Endothelial cell of umbilical vein (primary cell): ENCODE results near the gene C16orf82. TPM values are rescaled to one million over a fixed set of nuclear protein-coding genes. Genes with fewer than 3 reads are reported as not detected.

ENCODE experiments used
- BruUV-seq: library from RNA; stranded (reverse); fragments of 400-500 nt; replicated peaks from 2 replicates; lab custom pipeline; 2021; lab: Mats Ljungman, UMichigan
- CTCF ChIA-PET: fragments of 300-600, 350-600 bp; sonication (Branson Sonifier 250); formaldehyde crosslinking; loops from one replicate; lab custom pipeline; 2021; ENCODE audit warnings: antibody characterized with exemption, inconsistent platforms; lab: Charles Lee
- POLR2A ChIA-PET: fragments of 300-600, 350-600 bp; sonication (Branson Sonifier 250); formaldehyde crosslinking; loops from one replicate; lab custom pipeline; 2021; ENCODE audit warnings: antibody characterized with exemption, inconsistent platforms; lab: Charles Lee
- DNase-seq: peaks from one replicate; pipeline ENCODE4 v3.0.0-alpha.2; 2011; ENCODE audit warnings: low read depth, low spot score
- FAIRE-seq: peaks from 2 replicates; lab custom pipeline; 2011; peaks lifted over from hg19 to GRCh38; lab: Jason Lieb, UNC
- H2AFZ ChIP-seq: 2 replicates; pipeline ENCODE4 v1.6.0; 2012; ENCODE audit warnings: low read depth, low read length, control low read depth, inconsistent platforms
- H3K27ac ChIP-seq: 2 replicates; pipeline ENCODE4 v1.5.1; 2011; ENCODE audit warnings: low read depth, mild to moderate bottlenecking, control low read depth, low read length, moderate library complexity; ENCODE audit not compliant: insufficient read depth
- H3K27me3 ChIP-seq, 2 experiments: 2 replicates each; pipeline versions ENCODE4 v1.6.0 to v1.6.1; 2011; ENCODE audit warnings: low read length in 2 of 2, mixed read lengths in 1 of 2; ENCODE audit not compliant: control insufficient read depth in 2 of 2, insufficient read depth in 2 of 2
- H3K36me3 ChIP-seq, 2 experiments: 2 replicates in 1 of 2; 3 replicates in 1 of 2; pipeline ENCODE4 v1.5.1; 2011; ENCODE audit warnings: low read length in 2 of 2, mild to moderate bottlenecking in 1 of 2, moderate library complexity in 1 of 2; ENCODE audit not compliant: control insufficient read depth in 2 of 2, insufficient read depth in 2 of 2; ENCODE audit errors: extremely low read depth in 1 of 2
- H3K4me1 ChIP-seq: 3 replicates; pipeline ENCODE4 v1.5.1; 2011; ENCODE audit warnings: mild to moderate bottlenecking, low read length; ENCODE audit not compliant: control insufficient read depth, insufficient read depth; ENCODE audit errors: extremely low read depth
- H3K4me2 ChIP-seq: 2 replicates; pipeline ENCODE4 v1.6.1; 2011; ENCODE audit warnings: low read length, control low read depth, mixed read lengths; ENCODE audit not compliant: insufficient read depth
- H3K4me3 ChIP-seq, 3 experiments: fragments of 200-600 bp in 1 of 3; sonication (generic), shearing (Covaris generic) in 1 of 3; replicated peaks in 1 of 3; 2 replicates each; pipeline ENCODE4 v1.5.1; 2011 to 2016; ENCODE audit warnings: control low read depth in 3 of 3, low read length in 3 of 3, mild to moderate bottlenecking in 2 of 3, inconsistent platforms in 1 of 3, low read depth in 1 of 3, moderate library complexity in 1 of 3; ENCODE audit not compliant: insufficient read depth in 1 of 3
- H3K79me2 ChIP-seq: 2 replicates; pipeline ENCODE4 v1.6.0; 2012; ENCODE audit warnings: low read length, inconsistent platforms; ENCODE audit not compliant: control insufficient read depth, insufficient read depth
- H3K9ac ChIP-seq: replicated peaks from 2 replicates; pipeline ENCODE3; 2011; ENCODE audit warnings: low read length, control low read depth; ENCODE audit not compliant: insufficient read depth; ENCODE audit errors: extremely low read depth
- H3K9me1 ChIP-seq: replicated peaks from 3 replicates; pipeline ENCODE4 v1.6.0; 2011; ENCODE audit warnings: mild to moderate bottlenecking, low read length; ENCODE audit not compliant: control insufficient read depth, insufficient read depth; ENCODE audit errors: extremely low read depth
- H3K9me3 ChIP-seq: replicated peaks from 2 replicates; pipeline ENCODE4 v1.5.1; 2012; ENCODE audit warnings: low read length, inconsistent platforms; ENCODE audit not compliant: control insufficient read depth, insufficient read depth
- H4K20me1 ChIP-seq: replicated peaks from 2 replicates; pipeline ENCODE3; 2011; ENCODE audit warnings: mild to moderate bottlenecking, low read length; ENCODE audit not compliant: control insufficient read depth, insufficient read depth; ENCODE audit errors: extremely low read depth
- EZH2 ChIP-seq: IDR thresholded peaks from 2 replicates; pipeline ENCODE4 v1.6.1; 2012; ENCODE audit warnings: borderline replicate concordance, low read depth, mild to moderate bottlenecking, moderate library complexity, low read length, inconsistent platforms; ENCODE audit not compliant: severe bottlenecking
- FOS ChIP-seq: IDR thresholded peaks from 2 replicates; pipeline ENCODE4 v1.6.1; 2011; ENCODE audit warnings: mild to moderate bottlenecking, low read length, moderate library complexity, borderline replicate concordance; ENCODE audit not compliant: insufficient read depth
- GATA2 ChIP-seq: IDR thresholded peaks from 2 replicates; pipeline ENCODE4 v1.7.0; 2011; ENCODE audit warnings: low read depth, mild to moderate bottlenecking, moderate library complexity, mixed read lengths, low read length; ENCODE audit not compliant: insufficient read length, insufficient read depth
- JUN ChIP-seq: IDR thresholded peaks from 2 replicates; pipeline ENCODE4 v1.6.1; 2011; ENCODE audit warnings: borderline replicate concordance, low read depth; ENCODE audit not compliant: insufficient read length, insufficient read depth
- POLR2A ChIP-seq: IDR thresholded peaks from 2 replicates; pipeline ENCODE4 v1.6.1; 2012; ENCODE audit warnings: low read depth, mild to moderate bottlenecking, control low read depth, low read length
- POLR2AphosphoS5 ChIP-seq: IDR thresholded peaks from 2 replicates; pipeline ENCODE4 v1.6.1; 2012; ENCODE audit warnings: low read depth, mild to moderate bottlenecking, control low read depth, low read length, moderate library complexity; ENCODE audit not compliant: insufficient read depth
- dilution Hi-C: fragments of 300-500 bp; cut with MboI; formaldehyde crosslinking; loops from one replicate; pipeline ENCODE4 v1.15.0; 2019; ENCODE audit warnings: low sequenced_read_pairs; ENCODE audit not compliant: extremely low pct_ligation_motif_present
- intact Hi-C: fragments of 100-400 bp; cut with micrococcal nuclease; formaldehyde crosslinking; loops from one replicate; pipeline ENCODE4 v1.10.0; 2022
- polyA plus RNA-seq, 4 experiments: library from polyadenylated mRNA; depleted of rRNA in 3 of 4; stranded (reverse) in 3 of 4; unstranded in 1 of 4; fragments of >200 nt; gene quantifications; 2 replicates each; pipeline versions ENCODE4 v1.2.1 to v1.2.3, GENCODE V29; 2011 to 2012; ENCODE audit warnings: missing spikeins in 1 of 4
- total RNA-seq: library from RNA; stranded (reverse); gene quantifications from 2 replicates; pipeline ENCODE4 v1.2.3, GENCODE V29; 2021
- TF ChIP-seq, protein P1 (sequence below): IDR thresholded peaks from 2 replicates; pipeline ENCODE4 v1.6.1; 2011; ENCODE audit not compliant: insufficient read depth, insufficient read length
- TF ChIP-seq, protein P2 (sequence below), 2 donors: IDR thresholded peaks; 1 replicate in 1 of 2; 2 replicates in 1 of 2; pipeline ENCODE4 v1.5.1; 2011; ENCODE audit warnings: low read length in 2 of 2, mild to moderate bottlenecking in 2 of 2, moderate library complexity in 2 of 2, control low read depth in 1 of 2, inconsistent platforms in 1 of 2, low read depth in 1 of 2; ENCODE audit not compliant: insufficient read depth in 1 of 2; ENCODE audit errors: extremely low read depth in 1 of 2

Gene C16orf82
- total and polyA plus RNA-seq, 2 donors (not counting 3 experiments of a cell fraction or from before 2014, with no cell fraction given): not detected

DNA sequence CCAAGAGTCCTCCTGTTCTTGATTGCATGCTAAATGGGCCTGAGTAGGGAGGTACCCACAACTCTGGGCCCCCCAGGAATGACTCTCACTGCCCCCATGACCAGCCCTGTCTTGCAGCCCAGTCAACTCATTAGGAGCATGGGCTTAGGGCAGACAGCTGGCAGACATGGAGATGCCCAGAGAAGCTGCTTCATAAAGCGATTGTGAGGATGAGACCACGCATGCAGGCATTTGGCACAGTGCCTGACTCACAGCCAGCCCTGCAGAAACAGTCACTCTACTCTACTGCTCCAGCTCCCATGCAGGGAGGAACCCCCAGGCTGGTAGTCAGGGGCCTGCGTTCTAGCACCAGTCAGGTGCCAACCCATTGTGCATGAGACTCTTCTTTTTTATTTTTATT is 8.4 kb upstream of the C16orf82 start:
- FAIRE-seq (no peak), DNase-seq (no peak)
- TF ChIP-seq, protein P1, sequence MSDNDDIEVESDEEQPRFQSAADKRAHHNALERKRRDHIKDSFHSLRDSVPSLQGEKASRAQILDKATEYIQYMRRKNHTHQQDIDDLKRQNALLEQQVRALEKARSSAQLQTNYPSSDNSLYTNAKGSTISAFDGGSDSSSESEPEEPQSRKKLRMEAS: no peak
- TF ChIP-seq GATA2 (no peak), EZH2 (no peak), POLR2A (no peak), FOS (no peak), JUN (no peak), POLR2AphosphoS5 (no peak)
- TF ChIP-seq, protein P2, sequence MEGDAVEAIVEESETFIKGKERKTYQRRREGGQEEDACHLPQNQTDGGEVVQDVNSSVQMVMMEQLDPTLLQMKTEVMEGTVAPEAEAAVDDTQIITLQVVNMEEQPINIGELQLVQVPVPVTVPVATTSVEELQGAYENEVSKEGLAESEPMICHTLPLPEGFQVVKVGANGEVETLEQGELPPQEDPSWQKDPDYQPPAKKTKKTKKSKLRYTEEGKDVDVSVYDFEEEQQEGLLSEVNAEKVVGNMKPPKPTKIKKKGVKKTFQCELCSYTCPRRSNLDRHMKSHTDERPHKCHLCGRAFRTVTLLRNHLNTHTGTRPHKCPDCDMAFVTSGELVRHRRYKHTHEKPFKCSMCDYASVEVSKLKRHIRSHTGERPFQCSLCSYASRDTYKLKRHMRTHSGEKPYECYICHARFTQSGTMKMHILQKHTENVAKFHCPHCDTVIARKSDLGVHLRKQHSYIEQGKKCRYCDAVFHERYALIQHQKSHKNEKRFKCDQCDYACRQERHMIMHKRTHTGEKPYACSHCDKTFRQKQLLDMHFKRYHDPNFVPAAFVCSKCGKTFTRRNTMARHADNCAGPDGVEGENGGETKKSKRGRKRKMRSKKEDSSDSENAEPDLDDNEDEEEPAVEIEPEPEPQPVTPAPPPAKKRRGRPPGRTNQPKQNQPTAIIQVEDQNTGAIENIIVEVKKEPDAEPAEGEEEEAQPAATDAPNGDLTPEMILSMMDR (IDR thresholded peaks at IDR 0.05; ENCODE audit: extremely low read depth in 1 of 2, insufficient read depth in 1 of 2, low read depth in 1 of 2, low read length in 2 of 2): no peak
- no TSS peak for BruUV-seq
- Histone ChIP-seq H3K9me3 (no peaks in the 10 kb centered on the region), H3K36me3 (no peaks in the 10 kb centered on the region), H3K4me3 (no peak overlapping the region), H3K4me1 (no peaks in the 10 kb centered on the region), H3K9me1 (no peaks in the 10 kb centered on the region), H3K27ac (no peak overlapping the region), H3K9ac (no peak overlapping the region), H3K4me2 (no peak overlapping the region), H4K20me1 (no peaks in the 10 kb centered on the region), H2AFZ (no peak overlapping the region), H3K79me2 (no peaks in the 10 kb centered on the region), H3K27me3 (no peaks in the 10 kb centered on the region)
- CTCF ChIA-PET: no interaction called here
- POLR2A ChIA-PET: no interaction called here
- dilution Hi-C loops: no loop called here
- intact Hi-C loops: no loop called here
